ENCODE data around the gene HAVCR2. TPM values are rescaled to one million over a fixed set of nuclear protein-coding genes. Genes with fewer than 3 reads are reported as not detected.
"Not testable (repeated sequence)": the region's sequence is repeated elsewhere in the genome, so short reads cannot be mapped to it uniquely, and the experiment has no call there.

The HAVCR2 gene
- polyA plus RNA-seq, 1 of the 3 experiments (the other 2 are of a cell fraction), result 0.12 TPM

DNA sequence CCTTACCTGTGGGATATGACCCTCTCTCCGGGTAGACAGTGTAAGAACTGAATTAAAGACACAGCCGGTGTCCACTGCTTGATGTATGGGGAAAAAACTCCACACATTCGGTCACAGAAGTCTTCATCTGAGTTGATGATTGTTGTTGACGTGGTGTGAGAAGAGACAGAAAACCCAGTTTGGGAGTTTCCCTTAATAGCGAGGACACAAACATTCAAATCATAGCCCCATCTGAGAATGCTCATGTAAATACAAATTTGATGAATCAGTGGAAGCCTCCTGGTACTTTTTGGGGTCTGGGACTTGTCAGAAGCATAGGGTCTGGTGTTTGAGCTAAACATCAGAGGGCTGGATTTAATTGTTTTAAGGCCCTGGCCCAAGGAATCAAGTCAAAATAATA, 60.9 kb downstream of the HAVCR2 start (continued):
- TF ChIP-seq, protein P1, sequence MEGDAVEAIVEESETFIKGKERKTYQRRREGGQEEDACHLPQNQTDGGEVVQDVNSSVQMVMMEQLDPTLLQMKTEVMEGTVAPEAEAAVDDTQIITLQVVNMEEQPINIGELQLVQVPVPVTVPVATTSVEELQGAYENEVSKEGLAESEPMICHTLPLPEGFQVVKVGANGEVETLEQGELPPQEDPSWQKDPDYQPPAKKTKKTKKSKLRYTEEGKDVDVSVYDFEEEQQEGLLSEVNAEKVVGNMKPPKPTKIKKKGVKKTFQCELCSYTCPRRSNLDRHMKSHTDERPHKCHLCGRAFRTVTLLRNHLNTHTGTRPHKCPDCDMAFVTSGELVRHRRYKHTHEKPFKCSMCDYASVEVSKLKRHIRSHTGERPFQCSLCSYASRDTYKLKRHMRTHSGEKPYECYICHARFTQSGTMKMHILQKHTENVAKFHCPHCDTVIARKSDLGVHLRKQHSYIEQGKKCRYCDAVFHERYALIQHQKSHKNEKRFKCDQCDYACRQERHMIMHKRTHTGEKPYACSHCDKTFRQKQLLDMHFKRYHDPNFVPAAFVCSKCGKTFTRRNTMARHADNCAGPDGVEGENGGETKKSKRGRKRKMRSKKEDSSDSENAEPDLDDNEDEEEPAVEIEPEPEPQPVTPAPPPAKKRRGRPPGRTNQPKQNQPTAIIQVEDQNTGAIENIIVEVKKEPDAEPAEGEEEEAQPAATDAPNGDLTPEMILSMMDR (IDR thresholded peaks at IDR 0.05), result no peak
- TF ChIP-seq SMC3 (IDR thresholded peaks at IDR 0.05; ENCODE audit: low read depth, low read length) (no peak), POLR2AphosphoS5 (IDR thresholded peaks at IDR 0.05; ENCODE audit: low read depth, low read length) (no peak), TAF1 (IDR thresholded peaks at IDR 0.05; ENCODE audit: borderline replicate concordance, low read depth, low read length) (no peak), EP300 (IDR thresholded peaks at IDR 0.05; ENCODE audit: borderline replicate concordance in 1 of 2, low read depth in 1 of 2, low read length in 1 of 2) (no peak)
- TF ChIP-seq, protein P2, sequence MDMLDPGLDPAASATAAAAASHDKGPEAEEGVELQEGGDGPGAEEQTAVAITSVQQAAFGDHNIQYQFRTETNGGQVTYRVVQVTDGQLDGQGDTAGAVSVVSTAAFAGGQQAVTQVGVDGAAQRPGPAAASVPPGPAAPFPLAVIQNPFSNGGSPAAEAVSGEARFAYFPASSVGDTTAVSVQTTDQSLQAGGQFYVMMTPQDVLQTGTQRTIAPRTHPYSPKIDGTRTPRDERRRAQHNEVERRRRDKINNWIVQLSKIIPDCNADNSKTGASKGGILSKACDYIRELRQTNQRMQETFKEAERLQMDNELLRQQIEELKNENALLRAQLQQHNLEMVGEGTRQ (IDR thresholded peaks at IDR 0.05; ENCODE audit: borderline replicate concordance, low read depth, low read length), result no peak
- TF ChIP-seq, protein P3, sequence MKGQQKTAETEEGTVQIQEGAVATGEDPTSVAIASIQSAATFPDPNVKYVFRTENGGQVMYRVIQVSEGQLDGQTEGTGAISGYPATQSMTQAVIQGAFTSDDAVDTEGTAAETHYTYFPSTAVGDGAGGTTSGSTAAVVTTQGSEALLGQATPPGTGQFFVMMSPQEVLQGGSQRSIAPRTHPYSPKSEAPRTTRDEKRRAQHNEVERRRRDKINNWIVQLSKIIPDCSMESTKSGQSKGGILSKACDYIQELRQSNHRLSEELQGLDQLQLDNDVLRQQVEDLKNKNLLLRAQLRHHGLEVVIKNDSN (IDR thresholded peaks at IDR 0.05; ENCODE audit: borderline replicate concordance, low read depth), result no peak

DNA sequence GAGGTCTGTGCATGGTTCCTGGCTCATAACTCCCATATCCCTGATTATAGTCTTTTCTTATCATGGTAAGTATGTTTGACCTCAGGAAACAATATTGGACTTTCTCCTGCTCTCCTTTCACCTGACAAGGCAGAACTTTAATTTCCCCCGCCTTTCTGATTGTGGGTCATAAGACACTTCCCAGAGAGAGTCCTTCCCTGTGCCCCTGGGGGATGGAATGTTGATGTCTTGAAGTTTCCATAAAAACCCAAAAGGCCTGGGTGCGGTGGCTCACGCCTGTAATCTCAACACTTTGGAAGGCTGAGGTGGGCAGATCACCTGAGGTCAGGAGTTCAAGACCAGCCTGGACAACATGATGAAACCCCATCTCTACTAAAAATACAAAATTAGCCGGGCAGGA, 61.8 kb downstream of the HAVCR2 start:
- H2AFZ ChIP-seq (ENCODE audit: low read depth); H3K4me2 ChIP-seq; H3K9me2 ChIP-seq; CTCF ChIA-PET; POLR2A ChIA-PET; H3K79me2 ChIP-seq (ENCODE audit: insufficient read depth); H3K9me3 ChIP-seq; H3F3A ChIP-seq (replicated peaks; ENCODE audit: insufficient read depth); H4K20me1 ChIP-seq (ENCODE audit: insufficient read depth); DNase-seq; H3K4me1 ChIP-seq (ENCODE audit: control insufficient read depth in 1 of 2, insufficient read depth in 2 of 2, low read depth in 1 of 2, low read length in 1 of 2); H3K9ac ChIP-seq; H3K4me3 ChIP-seq (ENCODE audit: low read depth in 2 of 2, low read length in 1 of 2); H3K27ac ChIP-seq (ENCODE audit: low read depth in 2 of 2, low read length in 1 of 2); H3K27me3 ChIP-seq (ENCODE audit: insufficient read depth); H3K36me3 ChIP-seq (replicated peaks in 1 of 2; ENCODE audit: control insufficient read depth in 1 of 2, insufficient read depth in 2 of 2, low read length in 1 of 2): not testable (repeated sequence)
- WGBS (ENCODE audit: low lambda C conversion rate), result 26% methylated on average over 4 of the region's 4 CpGs

DNA sequence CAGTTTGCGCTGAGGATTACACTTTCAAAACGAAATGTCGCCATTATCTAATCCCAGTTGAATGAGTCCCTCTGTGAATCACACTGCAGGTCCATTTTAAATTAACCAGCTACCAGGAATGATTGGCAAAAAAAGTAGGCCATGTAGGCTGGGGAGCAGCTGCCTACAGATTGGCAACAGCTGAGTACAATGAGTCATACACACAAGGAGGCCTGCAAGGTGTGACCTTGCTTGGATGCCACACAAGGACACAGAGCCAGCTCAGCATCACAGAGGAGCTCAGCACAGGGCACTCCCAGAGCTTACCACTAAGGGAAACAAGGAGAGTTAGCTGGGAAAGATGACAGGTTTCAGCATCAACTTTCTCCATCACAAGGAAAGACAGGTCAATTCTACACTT, 62.8 kb downstream of the HAVCR2 start:
- no peak overlapping the region for H3K9ac ChIP-seq
- H3K27me3 ChIP-seq (ENCODE audit: insufficient read depth), result no peaks in the 10 kb centered on the region
- CTCF ChIA-PET, result interaction anchor here (1.1 kb wide), 1 partner anchor 20 kb away, joined by 3 read pairs; no protein-coding TSS in a partner anchor
- DNase-seq, result no peak
- no peak overlapping the region for H3K4me3 ChIP-seq (ENCODE audit: low read depth in 2 of 2, low read length in 1 of 2)
- H3K9me2 ChIP-seq, result no peaks in the 10 kb centered on the region
- no peak overlapping the region for H3K4me2 ChIP-seq
- no peak overlapping the region for H3K27ac ChIP-seq (ENCODE audit: low read depth in 2 of 2, low read length in 1 of 2)
- H3K79me2 ChIP-seq (ENCODE audit: insufficient read depth), result no peaks in the 10 kb centered on the region
- H4K20me1 ChIP-seq (ENCODE audit: insufficient read depth), result no peaks in the 10 kb centered on the region
- H3K9me3 ChIP-seq, result no peaks in the 10 kb centered on the region
- POLR2A ChIA-PET, result no interaction called here
- no peak for TF ChIP-seq FOXJ3 (CRISPR knock-in tag; IDR thresholded peaks at IDR 0.05)
- no peaks in the 10 kb centered on the region for H3F3A ChIP-seq (replicated peaks; ENCODE audit: insufficient read depth)
- no peaks in the 10 kb centered on the region for H3K4me1 ChIP-seq (ENCODE audit: control insufficient read depth in 1 of 2, insufficient read depth in 2 of 2, low read depth in 1 of 2, low read length in 1 of 2)
- no peak overlapping the region for H2AFZ ChIP-seq (ENCODE audit: low read depth)
- WGBS (ENCODE audit: low lambda C conversion rate), result 67% methylated on average over 3 of the region's 3 CpGs
- no peaks in the 10 kb centered on the region for H3K36me3 ChIP-seq (replicated peaks in 1 of 2; ENCODE audit: control insufficient read depth in 1 of 2, insufficient read depth in 2 of 2, low read length in 1 of 2)

All from SK-N-SH (cell line).